Measurements from ENCODE around the gene TMEM72.

Gene TMEM72

DNA sequence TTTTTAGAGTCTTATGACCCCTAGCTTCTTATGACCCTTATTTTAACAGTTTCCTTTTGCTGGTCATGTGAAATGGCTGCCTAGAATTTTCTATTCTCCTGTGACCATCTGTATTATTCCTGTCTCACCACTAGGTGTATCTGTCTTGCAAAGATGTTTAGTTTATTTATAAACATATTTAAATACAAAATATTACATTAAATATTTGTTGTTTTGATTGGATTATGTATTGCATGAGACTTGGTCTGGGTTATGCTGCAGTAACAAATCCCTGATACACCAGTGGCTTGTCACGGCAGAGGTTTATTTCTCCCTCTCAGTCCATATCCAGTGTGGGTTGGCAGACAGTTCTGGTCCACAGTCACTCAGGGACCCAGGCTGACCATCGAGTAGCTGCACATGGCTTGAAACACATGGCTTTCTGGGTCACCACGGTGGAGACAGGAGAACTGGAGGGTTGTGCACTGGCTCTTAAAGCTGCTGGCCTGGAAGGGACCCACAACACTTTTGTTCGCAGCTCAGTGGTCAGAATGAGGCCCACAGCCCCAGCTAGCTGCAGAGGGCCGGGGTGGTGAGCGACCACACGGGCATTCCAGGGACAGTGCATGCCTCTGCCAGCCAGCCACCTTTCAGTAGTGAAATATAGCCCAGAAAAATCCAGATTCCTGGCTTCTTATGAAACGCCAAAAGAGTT lies 55.8 kb downstream of the TMEM72 start:
- no peak for DNase-seq (ENCODE audit: low read depth in 3 of 3)

- no peak for DNase-seq (ENCODE audit: low read depth in 3 of 3)
These were observed 56.5 kb downstream of the TMEM72 start for GRCh38 chr10:44967616-44968015.

DNA sequence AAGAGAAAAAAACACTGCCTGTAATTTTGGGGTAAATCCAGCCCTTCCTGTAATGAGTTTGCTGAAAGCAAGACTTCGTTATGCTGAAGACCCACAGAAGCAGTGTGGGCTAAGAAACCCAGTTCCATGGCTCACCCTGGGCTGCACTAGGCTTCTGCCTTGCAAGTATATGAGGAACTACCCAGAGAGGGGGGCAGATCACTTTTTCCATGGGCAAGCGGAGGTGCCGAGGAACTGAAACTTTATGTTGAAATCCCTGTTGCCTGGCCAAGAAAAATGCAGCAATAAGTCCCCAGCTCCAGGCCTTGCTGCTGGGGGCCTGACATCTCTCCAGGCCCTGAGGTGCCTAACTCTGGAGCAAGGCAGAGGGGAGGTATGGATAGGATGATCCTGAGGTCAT lies 57.0 kb downstream of the TMEM72 start:
- no peak for DNase-seq (ENCODE audit: low read depth in 3 of 3)

- no peak for DNase-seq (ENCODE audit: low read depth in 3 of 3)
These were observed 57.6 kb downstream of the TMEM72 start for GRCh38 chr10:44968500-44969400.

GRCh38 chr10:44969854-44970253 lies 58.7 kb downstream of the TMEM72 start:
- DNase-seq (ENCODE audit: low read depth in 3 of 3), result no peak

GRCh38 chr10:44970812-44971395 lies 59.8 kb downstream of the TMEM72 start:
- no peak for DNase-seq (ENCODE audit: low read depth in 3 of 3)

- no peak for DNase-seq (ENCODE audit: low read depth in 3 of 3)
These were observed 60.3 kb downstream of the TMEM72 start for GRCh38 chr10:44971434-44971833.

GRCh38 chr10:44971935-44972757 lies 61.0 kb downstream of the TMEM72 start:
- no peak for DNase-seq (ENCODE audit: low read depth in 3 of 3)

DNA sequence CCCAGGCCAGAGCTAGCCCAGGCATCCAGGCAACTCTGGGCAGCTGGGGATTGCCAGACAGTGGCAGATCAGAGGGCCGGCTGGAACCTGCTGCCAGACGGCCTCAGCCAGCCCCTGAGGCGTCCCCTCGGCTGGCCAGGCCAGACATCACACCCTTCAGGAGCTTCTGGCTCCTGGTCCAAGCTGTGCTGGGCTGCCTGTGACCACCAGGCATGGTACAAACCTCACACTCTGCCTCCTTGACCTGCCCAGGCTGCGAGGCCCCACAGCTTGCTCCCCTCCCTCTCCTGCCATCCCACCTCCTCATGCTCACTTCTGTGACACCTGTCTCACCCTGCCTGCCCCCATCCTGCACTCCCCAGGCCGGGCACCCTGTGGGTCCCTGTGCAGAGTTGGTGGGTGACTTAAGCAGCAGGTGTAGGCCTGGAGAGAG lies 61.8 kb downstream of the TMEM72 start:
- DNase-seq (ENCODE audit: low read depth in 3 of 3), result no peak

DNA sequence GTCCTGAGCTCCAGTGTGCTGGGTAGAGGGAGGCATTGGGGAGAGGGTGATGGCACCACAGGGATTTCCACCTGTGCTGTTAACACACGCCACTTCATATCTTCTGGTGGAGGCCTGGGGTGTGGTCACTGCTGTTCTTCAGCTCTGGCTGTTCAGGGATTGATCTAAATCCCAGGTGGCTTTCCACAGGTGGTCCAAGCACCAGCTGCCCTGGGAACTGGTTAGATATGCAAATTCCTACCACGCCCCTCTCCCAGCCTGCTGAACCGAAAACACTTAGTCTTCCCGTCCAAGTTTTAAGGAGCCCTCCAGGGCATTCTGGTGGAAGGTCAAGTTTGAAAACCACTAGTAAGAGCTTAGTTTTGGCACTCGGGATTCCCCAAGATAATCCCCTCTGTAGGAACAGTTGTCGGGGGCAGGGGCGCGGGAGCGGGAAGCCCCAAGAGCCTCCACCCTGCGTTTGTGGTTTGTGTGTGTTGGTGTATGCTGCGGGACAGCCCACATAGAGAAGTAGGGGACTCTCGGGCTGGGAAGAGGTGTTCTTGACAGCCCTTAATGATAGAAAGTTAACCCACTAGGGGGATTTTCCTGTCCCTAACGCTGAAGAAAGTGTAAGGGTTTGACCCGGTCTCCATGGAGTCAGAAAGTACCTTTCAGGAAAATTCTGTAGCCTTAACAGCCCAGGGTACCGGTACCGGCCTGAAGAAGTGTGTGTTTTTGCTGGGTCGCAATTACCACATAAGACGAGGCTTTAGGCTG lies 62.4 kb downstream of the TMEM72 start:
- DNase-seq (ENCODE audit: low read depth in 3 of 3), result no peak

- no peak for DNase-seq (ENCODE audit: low read depth in 3 of 3)
These were observed 63.0 kb downstream of the TMEM72 start for GRCh38 chr10:44974082-44974627.

DNA sequence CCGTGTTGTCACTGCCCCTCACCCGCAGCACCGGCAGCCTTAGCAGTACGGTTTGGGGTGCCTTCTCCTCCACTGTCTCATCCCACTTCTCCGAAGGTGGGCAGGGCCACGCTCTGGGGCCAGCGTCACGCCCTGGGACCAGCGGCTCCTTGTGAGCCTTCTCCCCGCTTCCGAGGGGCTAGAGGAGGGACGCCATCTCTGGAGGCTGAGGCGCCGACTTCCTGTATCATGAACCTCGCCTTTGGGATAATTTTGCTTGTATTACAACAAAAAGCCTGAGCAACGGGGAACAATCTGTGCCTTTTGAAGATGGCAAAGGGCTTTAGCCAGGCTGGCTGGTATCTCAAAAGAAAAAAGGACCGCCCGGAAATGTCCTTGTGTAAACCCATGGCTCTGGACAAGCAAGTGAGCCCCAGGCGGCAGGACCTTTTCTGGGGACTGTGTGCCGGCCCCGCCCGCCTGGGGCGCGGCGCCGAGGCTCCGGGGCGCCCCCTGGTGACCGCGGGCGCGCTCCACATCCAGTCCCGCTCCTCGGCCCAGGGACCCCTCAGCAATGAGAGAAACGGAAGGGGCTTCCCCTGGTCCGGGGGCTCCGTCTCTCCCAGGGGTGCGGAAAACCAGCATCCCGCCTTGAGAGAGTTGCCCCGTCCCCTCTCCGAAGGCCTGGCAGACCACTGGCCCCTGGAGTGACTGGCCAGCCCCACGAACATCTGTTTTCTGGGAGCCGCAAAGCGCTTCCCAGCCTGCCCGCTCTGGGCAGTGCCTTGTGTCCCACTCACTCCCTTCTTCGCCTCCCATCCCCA lies 63.7 kb downstream of the TMEM72 start:
- peak; percentile 22 to 58 (median 38) for DNase-seq (ENCODE audit: low read depth in 3 of 3)

- no peak for DNase-seq (ENCODE audit: low read depth in 3 of 3)
These were observed 64.5 kb downstream of the TMEM72 start for GRCh38 chr10:44975431-44976331.

DNA sequence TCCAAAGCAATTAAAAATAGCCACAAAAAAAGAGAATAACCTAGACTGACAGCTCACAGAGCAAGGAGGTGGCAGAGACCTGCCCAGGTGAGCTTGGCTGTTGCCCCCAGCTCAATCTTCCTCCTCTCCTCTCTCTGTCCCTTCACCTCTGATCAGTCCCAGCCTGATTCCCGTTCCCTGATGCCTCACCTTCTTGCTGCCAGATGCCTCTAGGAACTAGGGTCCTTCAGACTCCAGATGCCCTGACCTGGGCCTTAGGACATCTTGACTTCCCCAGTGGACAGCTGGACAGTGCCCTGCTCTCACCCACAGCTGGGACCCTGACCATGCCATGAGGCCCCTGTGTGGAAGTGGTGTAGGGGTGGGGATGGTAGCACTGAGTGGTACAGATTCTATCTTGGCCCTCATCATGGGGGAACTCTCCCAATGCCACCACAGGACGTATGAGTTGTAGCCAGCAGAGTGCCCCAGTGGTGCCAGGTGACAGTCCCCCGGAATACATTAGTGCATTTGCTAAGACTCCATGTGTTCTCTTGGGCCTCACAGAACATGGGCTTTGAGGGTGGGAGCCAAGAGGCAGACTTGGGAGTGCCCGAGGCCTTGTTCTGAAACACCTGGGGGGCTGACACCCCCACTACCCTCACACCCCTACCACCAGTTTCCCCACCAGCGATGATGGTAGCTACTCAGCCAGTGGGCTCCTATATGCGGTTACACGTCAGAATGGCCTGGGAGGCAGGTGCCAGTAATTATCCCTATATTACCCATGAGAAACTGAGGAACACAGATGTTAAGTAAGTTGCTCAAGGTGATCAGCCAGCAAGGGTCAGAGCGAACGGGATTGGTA lies 65.4 kb downstream of the TMEM72 start:
- no peak for DNase-seq (ENCODE audit: low read depth in 3 of 3)

- DNase-seq (ENCODE audit: low read depth in 3 of 3), result no peak
These were observed 66.4 kb downstream of the TMEM72 start for GRCh38 chr10:44977287-44978212.

- DNase-seq (ENCODE audit: low read depth in 3 of 3), result no peak
These were observed 67.1 kb downstream of the TMEM72 start for GRCh38 chr10:44978213-44978569.

All from stimulated activated CD4-positive, alpha-beta T cell treated with anti-CD3 and anti-CD28 coated beads, TNF-alpha, amount 100 ng/mL, for 24 hours (primary cell).